SK-N-MC (cell line): ENCODE data around the gene AGXT2.

Source experiments
- DNase-seq: peaks from one replicate; pipeline ENCODE4 v3.0.0-alpha.2; 2011; ENCODE audit warnings: low read depth, low spot score
- H3K27ac ChIP-seq: fragments of 200-600 bp; sonication (generic); 2 replicates; pipeline ENCODE4 v1.5.1; 2016; ENCODE audit warnings: mixed run types
- H3K36me3 ChIP-seq: fragments of 200-600 bp; sonication (generic); 2 replicates; pipeline ENCODE4 v1.6.1; 2017; ENCODE audit warnings: antibody characterized with exemption, low read length, mixed read lengths; ENCODE audit not compliant: insufficient read depth
- H3K4me3 ChIP-seq: fragments of 200-600 bp; sonication (generic); 2 replicates; pipeline ENCODE4 v1.5.1; 2016
- H3K9ac ChIP-seq: fragments of 200-600 bp; sonication (generic); 2 replicates; pipeline ENCODE4 v1.8.0; 2017; ENCODE audit warnings: mixed run types, mixed read lengths; ENCODE audit not compliant: insufficient read length
- H3K9me3 ChIP-seq: fragments of 200-600 bp; sonication (generic); 2 replicates; pipeline ENCODE4 v1.6.1; 2017; ENCODE audit warnings: low read depth, mild to moderate bottlenecking, antibody characterized with exemption, low read length, moderate library complexity, mixed read lengths
- EZH2 ChIP-seq: fragments of 200-600 bp; sonication (generic); IDR thresholded peaks from one replicate; pipeline ENCODE4 v1.6.1; 2017; ENCODE audit warnings: antibody characterized with exemption
- FOXP2 ChIP-seq: optimal IDR thresholded peaks from 2 replicates; pipeline ENCODE3; 2011; ENCODE audit warnings: mild to moderate bottlenecking, moderate library complexity; ENCODE audit not compliant: insufficient read depth; ENCODE audit errors: extremely low read length, control extremely low read depth
- POLR2AphosphoS5 ChIP-seq: IDR thresholded peaks from 2 replicates; pipeline ENCODE4 v1.6.1; 2012; ENCODE audit warnings: mild to moderate bottlenecking, low read depth, low read length, borderline replicate concordance

Gene AGXT2

GRCh38 chr5:35047785-35048404 lies at the start of gene AGXT2:
Gene AGXT2, minus strand, starts transcription at chr5:35047949. Its CDS starts 57 bp downstream, at chr5:35047892.
- H3K9ac ChIP-seq: no peak within 1 kb of the TSS
- H3K36me3 ChIP-seq: no peaks in the 10 kb centered on the region
- DNase-seq: no peak
- H3K9me3 ChIP-seq: no peaks in the 10 kb centered on the region
- no peak within 1 kb of the TSS for H3K4me3 ChIP-seq
- no peak within 1 kb of the TSS for H3K27ac ChIP-seq
- TF ChIP-seq FOXP2: no peak
- no peak for TF ChIP-seq POLR2AphosphoS5
- no peak for TF ChIP-seq EZH2

GRCh38 chr5:35096932-35097331 lies 49.2 kb upstream of the AGXT2 start:
- no peak for DNase-seq
- Histone ChIP-seq H3K4me3 (no peak overlapping the region), H3K27ac (no peak overlapping the region), H3K9ac (no peak overlapping the region), H3K36me3 (no peaks in the 10 kb centered on the region), H3K9me3 (no peaks in the 10 kb centered on the region)
- TF ChIP-seq EZH2: no peak
- no peak for TF ChIP-seq POLR2AphosphoS5

GRCh38 chr5:35096216-35096615 lies 48.5 kb upstream of the AGXT2 start:
- no peaks in the 10 kb centered on the region for H3K9me3 ChIP-seq
- H3K9ac ChIP-seq: no peak overlapping the region
- H3K36me3 ChIP-seq: no peaks in the 10 kb centered on the region
- H3K27ac ChIP-seq: no peak overlapping the region
- no peak overlapping the region for H3K4me3 ChIP-seq
- no peak for DNase-seq
- TF ChIP-seq POLR2AphosphoS5 (no peak), EZH2 (no peak), FOXP2 (no peak)

GRCh38 chr5:35095366-35095765 lies 47.6 kb upstream of the AGXT2 start:
- Histone ChIP-seq H3K27ac (no peak overlapping the region), H3K9ac (no peak overlapping the region), H3K36me3 (no peaks in the 10 kb centered on the region), H3K9me3 (no peaks in the 10 kb centered on the region), H3K4me3 (no peak overlapping the region)
- TF ChIP-seq EZH2 (no peak), FOXP2 (no peak), POLR2AphosphoS5 (no peak)
- DNase-seq: no peak

GRCh38 chr5:35094948-35095347 lies 47.2 kb upstream of the AGXT2 start:
- no peaks in the 10 kb centered on the region for H3K9me3 ChIP-seq
- TF ChIP-seq POLR2AphosphoS5: no peak
- H3K4me3 ChIP-seq: no peak overlapping the region
- no peak for DNase-seq
- H3K27ac ChIP-seq: no peak overlapping the region
- H3K9ac ChIP-seq: no peak overlapping the region
- H3K36me3 ChIP-seq: no peaks in the 10 kb centered on the region

- no peaks in the 10 kb centered on the region for H3K36me3 ChIP-seq
- H3K4me3 ChIP-seq: no peak overlapping the region
- no peak for DNase-seq
- no peak overlapping the region for H3K9ac ChIP-seq
- TF ChIP-seq POLR2AphosphoS5 (no peak), FOXP2 (no peak), EZH2 (no peak)
- no peaks in the 10 kb centered on the region for H3K9me3 ChIP-seq
- H3K27ac ChIP-seq: no peak overlapping the region
Observed at GRCh38 chr5:35092703-35093102, 45.0 kb upstream of the AGXT2 start.

GRCh38 chr5:35091704-35092103 lies 44.0 kb upstream of the AGXT2 start:
- Histone ChIP-seq H3K36me3 (no peaks in the 10 kb centered on the region), H3K27ac (no peak overlapping the region), H3K9ac (no peak overlapping the region), H3K4me3 (no peak overlapping the region), H3K9me3 (no peaks in the 10 kb centered on the region)
- TF ChIP-seq EZH2: no peak
- no peak for TF ChIP-seq FOXP2
- TF ChIP-seq POLR2AphosphoS5: no peak
- DNase-seq: no peak

- Histone ChIP-seq H3K9ac (no peak overlapping the region), H3K9me3 (no peaks in the 10 kb centered on the region), H3K36me3 (no peaks in the 10 kb centered on the region), H3K27ac (no peak overlapping the region), H3K4me3 (no peak overlapping the region)
- peak; percentile 16 for DNase-seq
- TF ChIP-seq EZH2: no peak
- no peak for TF ChIP-seq FOXP2
- no peak for TF ChIP-seq POLR2AphosphoS5
Observed at GRCh38 chr5:35089334-35090314, 41.9 kb upstream of the AGXT2 start.
